ENCODE measurements around the gene ARL11.

DNA sequence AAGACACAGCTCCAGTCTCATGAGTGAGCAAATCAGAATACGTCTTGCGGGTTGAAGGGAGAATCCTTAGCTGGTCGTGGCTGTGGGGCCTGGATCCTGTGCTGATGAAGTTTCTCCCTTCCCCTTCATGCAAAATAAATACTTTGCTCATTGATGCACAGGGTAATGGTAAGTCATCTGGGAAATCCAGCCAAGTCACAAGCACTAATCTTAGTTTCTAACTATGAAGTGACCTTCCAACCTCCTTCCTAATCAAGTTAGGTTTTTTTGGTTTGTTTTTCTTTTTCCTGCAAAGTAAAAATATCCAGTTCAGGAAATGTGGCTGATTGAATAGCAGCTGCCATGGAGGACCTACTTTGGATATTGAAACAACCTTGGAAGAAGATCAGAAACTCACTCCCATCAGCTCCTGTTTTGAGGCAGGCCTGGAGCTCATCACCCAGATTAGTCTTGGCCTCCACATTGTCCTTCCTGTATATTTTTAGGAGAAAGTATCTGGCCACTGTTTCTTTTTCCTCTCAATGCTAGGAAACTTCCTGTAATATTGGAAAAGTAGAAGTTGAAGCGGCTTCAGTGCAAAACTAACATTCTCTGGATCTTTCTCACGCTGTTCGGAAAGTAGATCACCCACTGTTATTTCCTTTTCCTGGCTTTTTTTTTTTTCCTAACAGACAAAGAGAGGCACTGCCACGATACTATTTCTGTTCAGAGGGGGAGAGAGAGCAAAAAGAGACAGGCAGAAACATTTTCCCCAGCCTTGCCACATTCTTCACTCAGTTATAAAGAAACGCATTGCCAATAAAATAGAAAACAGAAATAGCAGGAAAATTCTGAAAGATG, 12.3 kb upstream of the ARL11 start:
- TF ChIP-seq, protein P1, sequence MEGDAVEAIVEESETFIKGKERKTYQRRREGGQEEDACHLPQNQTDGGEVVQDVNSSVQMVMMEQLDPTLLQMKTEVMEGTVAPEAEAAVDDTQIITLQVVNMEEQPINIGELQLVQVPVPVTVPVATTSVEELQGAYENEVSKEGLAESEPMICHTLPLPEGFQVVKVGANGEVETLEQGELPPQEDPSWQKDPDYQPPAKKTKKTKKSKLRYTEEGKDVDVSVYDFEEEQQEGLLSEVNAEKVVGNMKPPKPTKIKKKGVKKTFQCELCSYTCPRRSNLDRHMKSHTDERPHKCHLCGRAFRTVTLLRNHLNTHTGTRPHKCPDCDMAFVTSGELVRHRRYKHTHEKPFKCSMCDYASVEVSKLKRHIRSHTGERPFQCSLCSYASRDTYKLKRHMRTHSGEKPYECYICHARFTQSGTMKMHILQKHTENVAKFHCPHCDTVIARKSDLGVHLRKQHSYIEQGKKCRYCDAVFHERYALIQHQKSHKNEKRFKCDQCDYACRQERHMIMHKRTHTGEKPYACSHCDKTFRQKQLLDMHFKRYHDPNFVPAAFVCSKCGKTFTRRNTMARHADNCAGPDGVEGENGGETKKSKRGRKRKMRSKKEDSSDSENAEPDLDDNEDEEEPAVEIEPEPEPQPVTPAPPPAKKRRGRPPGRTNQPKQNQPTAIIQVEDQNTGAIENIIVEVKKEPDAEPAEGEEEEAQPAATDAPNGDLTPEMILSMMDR (IDR thresholded peaks at IDR 0.05) = no peak
- no peak for TF ChIP-seq POLR2A (IDR thresholded peaks at IDR 0.05)
